IPS-15b (cell line): ENCODE data around the gene TTC3.
"Not testable (repeated sequence)": the region's sequence is repeated elsewhere in the genome, so short reads cannot be mapped to it uniquely, and the experiment has no call there.

Source experiments
- H3K27me3 ChIP-seq: one replicate; pipeline ENCODE4 v1.6.1; 2013; ENCODE audit warnings: low read length; ENCODE audit not compliant: control insufficient read depth, insufficient read depth
- H3K36me3 ChIP-seq: one replicate; pipeline ENCODE4 v1.6.1; 2013; ENCODE audit warnings: low read length; ENCODE audit not compliant: control insufficient read depth, insufficient read depth
- H3K4me1 ChIP-seq: one replicate; pipeline ENCODE4 v1.6.1; 2013; ENCODE audit warnings: mild to moderate bottlenecking, low read length; ENCODE audit not compliant: control insufficient read depth, insufficient read depth
- H3K4me3 ChIP-seq: one replicate; pipeline ENCODE4 v1.5.1; 2013; ENCODE audit warnings: low read depth, low read length
- H3K9ac ChIP-seq: one replicate; pipeline ENCODE4 v1.6.1; 2013; ENCODE audit warnings: low read depth, mild to moderate bottlenecking, low read length
- H3K9me3 ChIP-seq: one replicate; pipeline ENCODE4 v1.6.1; 2013; ENCODE audit warnings: mild to moderate bottlenecking, low read length; ENCODE audit not compliant: control insufficient read depth, insufficient read depth

The TTC3 gene

DNA sequence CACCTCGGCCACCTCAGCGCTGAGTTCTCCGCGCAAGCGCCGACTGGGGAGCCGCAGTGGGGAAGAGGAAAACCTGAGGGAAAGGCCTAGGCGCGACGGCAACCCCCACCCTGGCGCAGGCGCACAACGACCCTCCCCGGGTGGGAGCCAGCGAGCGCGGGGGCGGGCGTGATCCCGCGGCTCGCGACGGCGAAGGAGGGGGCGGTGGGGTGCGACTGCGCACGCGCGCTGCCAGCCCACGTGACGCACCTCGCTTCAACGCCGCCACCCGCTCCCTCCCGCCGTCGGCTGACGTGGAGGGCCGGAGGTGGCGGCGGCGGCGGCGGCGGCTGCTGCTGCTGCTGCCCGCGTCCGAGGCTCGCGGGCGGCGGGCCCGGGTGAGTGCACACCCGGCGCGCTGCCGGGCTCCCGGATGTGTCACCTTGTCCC, at the start of gene TTC3, which contains the start of gene PIGP:
TSS of gene TTC3 (plus strand) at position 267 of the 429 bp plus-strand sequence. CDS start 14,004 bp downstream, outside the sequence.
TSS of gene PIGP (minus strand) at position 84 of the 429 bp plus-strand sequence. CDS start 556 bp downstream, outside the sequence.
- Histone ChIP-seq H3K9ac (peak within 1 kb of the TSS; percentile 92), H3K9me3 (no peaks in the 10 kb centered on the region)

DNA sequence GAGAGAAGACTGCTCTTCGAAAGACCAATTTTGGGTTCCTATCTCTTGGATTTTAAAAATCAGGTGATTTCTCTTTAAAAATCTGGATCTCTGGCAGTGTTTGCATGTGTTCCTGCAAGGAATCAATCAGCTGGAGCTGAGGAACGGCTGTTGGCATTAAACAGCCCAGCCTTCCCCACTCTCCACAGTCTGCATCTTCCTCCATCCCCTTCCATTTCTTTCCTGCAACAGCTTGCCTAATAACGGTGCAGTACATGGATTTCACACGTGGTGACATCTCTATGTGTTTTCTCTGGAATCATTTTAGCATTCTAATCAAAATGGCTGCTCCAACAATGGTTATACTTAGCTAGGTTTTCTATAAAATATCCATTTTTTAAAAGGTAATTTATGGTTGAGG, 46.6 kb upstream of the TTC3 start:
- Histone ChIP-seq H3K36me3 (no peaks in the 10 kb centered on the region), H3K4me3 (no peak overlapping the region), H3K27me3 (peaks cover 3% of the 10 kb centered on the region), H3K9me3 (no peaks in the 10 kb centered on the region), H3K4me1 (no peaks in the 10 kb centered on the region), H3K9ac (no peak overlapping the region)

More for the DNA sequence above, at the start of gene TTC3, which contains the start of gene PIGP:
- H3K4me1 ChIP-seq = peaks cover 6% of the 10 kb centered on the region
- H3K4me3 ChIP-seq = peak within 1 kb of the TSS; percentile 81
- no peaks in the 10 kb centered on the region for H3K36me3 ChIP-seq
- H3K27me3 ChIP-seq = peaks cover 28% of the 10 kb centered on the region

GRCh38 chr21:37028570-37028969, 44.5 kb upstream of the TTC3 start:
- H3K9me3 ChIP-seq = no peaks in the 10 kb centered on the region
- no peaks in the 10 kb centered on the region for H3K36me3 ChIP-seq
- no peaks in the 10 kb centered on the region for H3K4me1 ChIP-seq
- H3K27me3 ChIP-seq = peaks cover 6% of the 10 kb centered on the region
- no peak overlapping the region for H3K4me3 ChIP-seq
- no peak overlapping the region for H3K9ac ChIP-seq

DNA sequence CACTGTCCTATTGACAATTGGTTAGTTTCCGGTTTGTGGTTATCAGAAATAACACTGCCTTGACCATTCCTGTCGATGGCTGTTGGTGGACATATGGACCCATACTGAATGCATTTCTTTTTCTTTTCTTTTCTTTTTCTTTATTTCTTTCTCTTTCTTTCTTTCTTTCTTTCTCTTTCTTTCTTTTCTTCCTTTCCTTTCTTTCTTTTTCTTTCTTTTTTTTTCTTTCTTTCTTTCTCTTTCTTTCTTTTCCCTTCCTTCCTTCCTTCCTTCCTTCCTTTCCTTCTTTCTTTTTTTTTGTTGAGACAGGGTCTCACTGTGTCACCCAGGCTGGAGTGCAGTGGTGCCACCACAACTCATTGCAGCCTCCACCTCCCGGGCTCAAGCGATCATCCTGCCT, 42.2 kb upstream of the TTC3 start:
- H3K4me1 ChIP-seq = no peaks in the 10 kb centered on the region
- H3K36me3 ChIP-seq = no peaks in the 10 kb centered on the region
- H3K27me3 ChIP-seq = peaks cover 6% of the 10 kb centered on the region
- no peaks in the 10 kb centered on the region for H3K9me3 ChIP-seq
- no peak overlapping the region for H3K4me3 ChIP-seq
- no peak overlapping the region for H3K9ac ChIP-seq

DNA sequence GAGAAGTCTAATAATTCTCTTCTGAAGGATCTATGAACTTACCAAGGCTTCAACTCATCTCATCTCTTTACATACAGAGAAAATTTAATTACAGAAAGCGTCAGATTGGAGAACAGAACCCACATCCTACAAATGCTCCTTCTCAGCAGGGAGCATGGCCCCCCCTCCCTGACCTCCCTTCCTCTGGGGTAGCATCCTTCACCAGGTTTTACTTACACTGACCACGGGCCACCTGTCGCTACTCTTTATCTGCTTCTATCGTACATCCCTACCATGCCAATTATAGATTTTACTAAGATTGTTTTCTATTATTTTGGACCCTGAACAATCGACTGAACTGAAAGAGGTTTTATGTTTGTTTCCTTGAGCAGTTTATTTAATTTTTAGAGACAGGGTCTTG, 40.8 kb upstream of the TTC3 start:
- no peaks in the 10 kb centered on the region for H3K4me1 ChIP-seq
- H3K4me3 ChIP-seq = no peak overlapping the region
- H3K9me3 ChIP-seq = no peaks in the 10 kb centered on the region
- no peak overlapping the region for H3K9ac ChIP-seq
- H3K27me3 ChIP-seq = peaks cover 15% of the 10 kb centered on the region
- no peaks in the 10 kb centered on the region for H3K36me3 ChIP-seq

DNA sequence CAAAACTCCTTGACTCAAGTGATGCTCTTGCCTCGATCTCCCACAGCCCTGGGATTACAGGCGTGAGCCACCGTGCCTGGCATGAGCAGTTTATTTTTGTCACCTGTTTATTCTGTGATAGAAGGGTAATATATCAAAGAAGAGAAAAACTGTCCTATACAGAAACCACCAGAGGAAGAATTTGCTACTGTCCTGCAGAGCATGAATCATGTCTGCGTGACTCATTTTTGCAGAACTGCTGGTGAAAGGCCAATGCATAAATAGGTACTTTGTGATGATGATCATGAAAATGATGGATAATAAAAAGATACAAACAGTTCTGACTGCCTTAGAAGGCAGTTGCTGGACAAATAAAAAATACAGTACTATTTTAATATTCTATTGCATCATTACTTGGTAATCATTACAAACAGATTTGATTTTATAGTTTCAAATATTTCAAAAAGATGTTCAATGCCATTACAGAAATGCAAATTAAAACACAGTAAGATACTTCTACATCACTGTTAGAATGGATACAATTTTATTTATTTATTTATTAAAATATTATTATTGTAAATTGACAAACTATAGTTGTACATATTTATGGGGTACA, 40.1 kb upstream of the TTC3 start:
- H3K36me3 ChIP-seq = no peaks in the 10 kb centered on the region
- H3K9ac ChIP-seq = no peak overlapping the region
- peaks cover 21% of the 10 kb centered on the region for H3K27me3 ChIP-seq
- no peaks in the 10 kb centered on the region for H3K9me3 ChIP-seq
- no peak overlapping the region for H3K4me3 ChIP-seq
- no peaks in the 10 kb centered on the region for H3K4me1 ChIP-seq

- H3K9ac ChIP-seq = not testable (repeated sequence)
Measured at GRCh38 chr21:37034394-37034793, 38.7 kb upstream of the TTC3 start.

GRCh38 chr21:37036177-37036576, 36.9 kb upstream of the TTC3 start:
- H3K36me3 ChIP-seq = no peaks in the 10 kb centered on the region
- H3K9ac ChIP-seq = no peak overlapping the region
- no peaks in the 10 kb centered on the region for H3K9me3 ChIP-seq
- H3K4me3 ChIP-seq = no peak overlapping the region
- peaks cover 51% of the 10 kb centered on the region for H3K27me3 ChIP-seq
- H3K4me1 ChIP-seq = peaks cover 3% of the 10 kb centered on the region

More at GRCh38 chr21:37034394-37034793, 38.7 kb upstream of the TTC3 start:
- not testable (repeated sequence) for H3K4me3 ChIP-seq, H3K9me3 ChIP-seq, H3K36me3 ChIP-seq, H3K4me1 ChIP-seq
- peaks cover 35% of the 10 kb centered on the region for H3K27me3 ChIP-seq

DNA sequence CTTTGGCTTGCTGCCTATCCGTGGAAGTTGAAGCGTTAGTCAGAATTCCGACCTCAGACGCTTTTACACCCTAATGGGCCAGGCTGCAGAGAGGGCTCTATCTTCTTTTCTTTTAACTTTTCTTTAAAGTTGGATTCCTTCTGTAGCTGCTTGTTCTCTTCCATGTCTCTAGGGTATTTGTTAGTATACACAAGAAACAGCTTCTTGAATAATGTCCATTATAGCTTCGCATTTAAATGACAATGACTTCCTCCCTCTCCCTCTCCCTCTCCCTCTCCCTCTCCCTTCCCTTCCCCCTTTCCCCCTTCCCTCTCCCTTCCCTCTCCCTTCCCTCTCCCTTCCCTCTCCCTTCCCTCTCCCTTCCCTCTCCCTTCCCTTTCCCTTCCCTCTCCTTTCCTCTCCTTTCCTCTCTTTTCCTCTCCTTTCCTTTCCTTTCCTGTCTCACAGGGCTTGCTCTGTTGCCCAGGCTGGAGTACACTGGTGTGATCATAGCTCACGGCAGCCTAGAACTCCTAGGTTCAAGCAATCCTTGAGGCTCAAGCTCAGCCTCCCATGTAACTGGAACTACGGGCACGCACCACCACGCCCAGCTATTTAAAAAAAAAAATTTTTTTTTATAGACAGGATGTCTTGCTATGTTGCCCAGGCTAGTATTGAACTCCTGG, 33.5 kb upstream of the TTC3 start:
- H3K36me3 ChIP-seq = no peaks in the 10 kb centered on the region
- H3K4me3 ChIP-seq = no peak overlapping the region
- H3K9ac ChIP-seq = no peak overlapping the region
- peaks cover 3% of the 10 kb centered on the region for H3K4me1 ChIP-seq
- H3K27me3 ChIP-seq = peaks cover 63% of the 10 kb centered on the region
- no peaks in the 10 kb centered on the region for H3K9me3 ChIP-seq

DNA sequence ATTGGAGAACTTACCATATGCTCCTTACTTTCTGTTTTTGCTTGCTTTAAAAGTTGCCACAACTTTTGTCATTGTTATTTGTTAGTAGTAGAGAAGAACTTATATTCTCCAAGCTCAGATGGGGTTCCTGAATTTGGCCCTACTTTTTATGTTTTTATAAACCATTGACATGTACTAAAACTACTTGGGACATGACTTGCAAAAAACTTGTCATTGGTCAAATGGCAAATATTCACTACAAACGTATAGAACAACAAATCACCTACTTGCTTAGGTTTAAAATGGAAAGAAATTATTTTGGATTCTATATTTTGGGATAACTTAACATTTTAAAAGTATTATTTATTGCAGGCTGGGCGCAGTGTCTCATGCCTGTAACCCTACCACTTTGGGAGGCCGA, 32.8 kb upstream of the TTC3 start:
- Histone ChIP-seq H3K36me3 (no peaks in the 10 kb centered on the region), H3K4me3 (no peak overlapping the region), H3K9ac (no peak overlapping the region), H3K27me3 (peaks cover 69% of the 10 kb centered on the region), H3K4me1 (peaks cover 3% of the 10 kb centered on the region), H3K9me3 (no peaks in the 10 kb centered on the region)

- Histone ChIP-seq H3K4me3 (no peak overlapping the region), H3K9me3 (no peaks in the 10 kb centered on the region), H3K4me1 (peaks cover 10% of the 10 kb centered on the region), H3K36me3 (no peaks in the 10 kb centered on the region), H3K9ac (no peak overlapping the region), H3K27me3 (peaks cover 78% of the 10 kb centered on the region)
Measured at GRCh38 chr21:37041706-37042271, 31.3 kb upstream of the TTC3 start.

DNA sequence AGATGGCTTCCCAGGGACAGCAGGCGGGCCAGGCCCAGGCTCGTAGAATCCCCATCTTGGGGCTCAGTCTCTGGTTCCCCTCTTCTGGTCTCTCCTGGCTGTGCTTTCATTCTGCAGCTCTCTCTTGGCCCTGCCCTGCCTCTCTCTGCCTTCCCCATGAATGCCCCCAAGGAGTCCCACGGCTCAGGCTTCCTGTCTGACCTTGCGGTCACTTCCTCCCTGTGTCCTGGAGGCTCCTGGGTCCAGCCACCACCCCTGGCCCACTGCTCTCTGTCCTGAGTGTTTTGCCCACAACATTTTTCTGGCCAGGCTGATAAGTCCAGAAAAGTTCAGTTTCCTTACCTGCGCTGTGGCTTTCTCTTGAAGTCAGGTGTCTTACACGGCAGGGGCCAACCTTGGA, 29.2 kb upstream of the TTC3 start:
- no peaks in the 10 kb centered on the region for H3K9me3 ChIP-seq
- H3K4me1 ChIP-seq = peaks cover 17% of the 10 kb centered on the region
- peaks cover 71% of the 10 kb centered on the region for H3K27me3 ChIP-seq
- no peak overlapping the region for H3K4me3 ChIP-seq
- H3K9ac ChIP-seq = no peak overlapping the region
- no peaks in the 10 kb centered on the region for H3K36me3 ChIP-seq
